Activated CD8-positive, alpha-beta T cell treated with anti-CD3 and anti-CD28 coated beads for 36 hours (primary cell): Measurements from ENCODE around the gene NPC1L1. TPM values are rescaled to one million over a fixed set of nuclear protein-coding genes. Genes with fewer than 3 reads are reported as not detected.

Experiments used
- ATAC-seq: fragments of 200-7000 bp; cut with Tn5 transposase; one replicate; pipeline ENCODE4 v1.10.0; 2021; ENCODE audit warnings: mild to moderate bottlenecking, moderate library complexity
- CTCF ChIA-PET: fragments of 350-600 bp; sonication (Branson Sonifier 250); formaldehyde crosslinking; loops from one replicate; lab custom pipeline; 2021; ENCODE audit warnings: antibody characterized with exemption; lab: Charles Lee
- POLR2A ChIA-PET: fragments of 350-600 bp; sonication (Branson Sonifier 250); formaldehyde crosslinking; loops from one replicate; lab custom pipeline; 2021; ENCODE audit warnings: antibody characterized with exemption; lab: Charles Lee
- DNase-seq: peaks from one replicate; pipeline ENCODE4 v3.0.0-alpha.2; 2020
- H3K27ac Mint-ChIP-seq: one replicate; pipeline ENCODE4 v1.8.0; 2021; ENCODE audit warnings: mild to moderate bottlenecking, mixed read lengths
- H3K27me3 Mint-ChIP-seq: one replicate; pipeline ENCODE4 v1.8.0; 2021; ENCODE audit warnings: mixed read lengths
- H3K36me3 Mint-ChIP-seq: one replicate; pipeline ENCODE4 v1.8.0; 2021; ENCODE audit warnings: low read depth, mixed read lengths
- H3K4me1 Mint-ChIP-seq: one replicate; pipeline ENCODE4 v1.8.0; 2021; ENCODE audit warnings: low read depth, mixed read lengths
- H3K4me3 Mint-ChIP-seq: one replicate; pipeline ENCODE4 v1.8.0; 2021; ENCODE audit warnings: mild to moderate bottlenecking, moderate library complexity, mixed read lengths
- H3K9me3 Mint-ChIP-seq: one replicate; pipeline ENCODE4 v1.8.0; 2021; ENCODE audit warnings: mixed read lengths
- intact Hi-C: fragments of 100-400 bp; cut with micrococcal nuclease; formaldehyde crosslinking; loops from one replicate; pipeline ENCODE4 v1.10.0; 2022
- total RNA-seq, 2 experiments: library from RNA; stranded (reverse); gene quantifications; one replicate each; pipeline ENCODE4 v1.2.3, GENCODE V29; 2021
- TF ChIP-seq, protein P1 (sequence below): fragments of 200-600 bp; IDR thresholded peaks from one replicate; pipeline ENCODE4 v1.8.0; 2022; ENCODE audit warnings: antibody characterized with exemption, mild to moderate bottlenecking

The NPC1L1 gene
- total RNA-seq, 2 experiments from 2014 or later, result 0.07 TPM; not detected in 1

DNA sequence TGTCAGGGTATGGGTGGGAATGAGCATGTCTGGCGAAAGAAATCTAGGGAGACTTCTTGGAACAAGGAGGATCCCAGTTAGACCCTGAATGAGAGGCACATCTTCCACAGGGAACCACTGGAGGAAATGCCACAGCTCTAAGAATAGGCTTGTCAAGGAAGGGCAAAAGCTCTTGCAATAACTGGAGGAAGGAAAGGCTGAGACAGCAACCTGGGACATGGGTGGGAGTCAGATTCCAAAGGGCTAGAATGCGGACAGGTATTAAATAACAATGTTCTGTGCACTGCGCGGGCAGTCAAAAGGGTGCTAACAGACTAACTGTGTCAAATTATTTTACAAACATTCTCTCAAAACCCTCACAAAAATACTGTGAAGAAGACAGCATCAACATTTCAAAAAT lies 55.1 kb downstream of the NPC1L1 start:
- Mint-ChIP-seq H3K9me3 (peaks cover 16% of the 10 kb centered on the region), H3K27me3 (no peaks in the 10 kb centered on the region), H3K36me3 (peaks cover 61% of the 10 kb centered on the region), H3K4me3 (no peak overlapping the region), H3K27ac (no peak overlapping the region), H3K4me1 (peaks cover 65% of the 10 kb centered on the region)
- POLR2A ChIA-PET, result no interaction called here
- intact Hi-C loops, result loop anchor here (5.0 kb wide), 1 partner anchor 151 kb away; no protein-coding TSS in a partner anchor
- DNase-seq (no peak), ATAC-seq (no peak)
- CTCF ChIA-PET, result interaction anchor here (1.7 to 1.9 kb wide), 2 partner anchors 9 to 23 kb away, joined by 5 to 7 read pairs; no protein-coding TSS in a partner anchor
- TF ChIP-seq, protein P1, sequence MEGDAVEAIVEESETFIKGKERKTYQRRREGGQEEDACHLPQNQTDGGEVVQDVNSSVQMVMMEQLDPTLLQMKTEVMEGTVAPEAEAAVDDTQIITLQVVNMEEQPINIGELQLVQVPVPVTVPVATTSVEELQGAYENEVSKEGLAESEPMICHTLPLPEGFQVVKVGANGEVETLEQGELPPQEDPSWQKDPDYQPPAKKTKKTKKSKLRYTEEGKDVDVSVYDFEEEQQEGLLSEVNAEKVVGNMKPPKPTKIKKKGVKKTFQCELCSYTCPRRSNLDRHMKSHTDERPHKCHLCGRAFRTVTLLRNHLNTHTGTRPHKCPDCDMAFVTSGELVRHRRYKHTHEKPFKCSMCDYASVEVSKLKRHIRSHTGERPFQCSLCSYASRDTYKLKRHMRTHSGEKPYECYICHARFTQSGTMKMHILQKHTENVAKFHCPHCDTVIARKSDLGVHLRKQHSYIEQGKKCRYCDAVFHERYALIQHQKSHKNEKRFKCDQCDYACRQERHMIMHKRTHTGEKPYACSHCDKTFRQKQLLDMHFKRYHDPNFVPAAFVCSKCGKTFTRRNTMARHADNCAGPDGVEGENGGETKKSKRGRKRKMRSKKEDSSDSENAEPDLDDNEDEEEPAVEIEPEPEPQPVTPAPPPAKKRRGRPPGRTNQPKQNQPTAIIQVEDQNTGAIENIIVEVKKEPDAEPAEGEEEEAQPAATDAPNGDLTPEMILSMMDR, result no peak

DNA sequence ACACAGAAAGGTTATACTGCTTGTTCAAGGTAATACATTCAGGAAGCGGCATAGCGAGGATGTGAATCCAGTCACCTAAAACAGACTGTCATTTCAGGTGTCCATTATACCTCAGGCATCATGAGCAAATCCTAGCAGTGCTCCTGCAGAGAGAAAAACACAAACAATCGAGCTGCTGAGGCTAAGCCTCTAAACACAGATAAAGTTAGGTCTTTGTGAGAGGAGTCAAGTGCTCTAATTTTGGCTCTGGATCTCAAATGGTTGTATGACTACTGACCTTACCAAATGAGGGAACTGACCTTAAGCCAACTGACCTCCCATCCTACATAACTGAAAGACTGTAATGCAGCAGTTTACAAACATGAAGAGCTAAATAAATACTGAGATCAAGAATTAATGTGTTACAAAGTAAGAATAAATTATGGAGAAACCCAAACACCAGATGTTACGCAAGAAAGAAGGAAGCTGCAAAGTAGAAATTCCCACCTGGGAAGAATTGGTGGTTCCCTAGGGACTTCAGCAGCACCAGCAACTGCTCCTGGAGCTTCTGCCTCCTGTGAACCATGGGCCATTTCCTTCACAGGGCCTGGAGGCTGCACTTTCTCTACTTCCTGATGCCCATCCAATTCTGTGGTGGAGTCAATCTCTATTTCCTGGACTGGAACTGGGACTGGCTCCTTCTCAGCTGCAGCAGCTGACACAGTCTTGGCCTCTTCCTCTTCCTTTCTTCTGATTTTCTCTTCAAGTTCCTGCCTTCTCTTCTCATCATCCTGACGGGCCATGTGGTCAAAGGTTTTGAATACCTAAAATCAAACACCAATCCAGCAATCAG lies 56.4 kb downstream of the NPC1L1 start:
- no peak overlapping the region for H3K27ac Mint-ChIP-seq
- ATAC-seq (no peak), DNase-seq (no peak)
- H3K9me3 Mint-ChIP-seq, result peaks cover 16% of the 10 kb centered on the region
- H3K36me3 Mint-ChIP-seq, result peaks cover 66% of the 10 kb centered on the region
- no peak overlapping the region for H3K4me3 Mint-ChIP-seq
- peaks cover 68% of the 10 kb centered on the region for H3K4me1 Mint-ChIP-seq
- intact Hi-C loops, result loop anchor here (5.0 kb wide), 1 partner anchor 153 kb away; no protein-coding TSS in a partner anchor
- TF ChIP-seq, protein P1, result no peak
- ChIA-PET POLR2A (interaction anchor here (0.8 kb wide), 1 partner anchor 139 kb away, joined by 3 read pairs; no protein-coding TSS in a partner anchor), CTCF (interaction anchor here (1.1 kb wide), 1 partner anchor 80 kb away, joined by 5 read pairs; no protein-coding TSS in a partner anchor)
- H3K27me3 Mint-ChIP-seq, result no peaks in the 10 kb centered on the region

DNA sequence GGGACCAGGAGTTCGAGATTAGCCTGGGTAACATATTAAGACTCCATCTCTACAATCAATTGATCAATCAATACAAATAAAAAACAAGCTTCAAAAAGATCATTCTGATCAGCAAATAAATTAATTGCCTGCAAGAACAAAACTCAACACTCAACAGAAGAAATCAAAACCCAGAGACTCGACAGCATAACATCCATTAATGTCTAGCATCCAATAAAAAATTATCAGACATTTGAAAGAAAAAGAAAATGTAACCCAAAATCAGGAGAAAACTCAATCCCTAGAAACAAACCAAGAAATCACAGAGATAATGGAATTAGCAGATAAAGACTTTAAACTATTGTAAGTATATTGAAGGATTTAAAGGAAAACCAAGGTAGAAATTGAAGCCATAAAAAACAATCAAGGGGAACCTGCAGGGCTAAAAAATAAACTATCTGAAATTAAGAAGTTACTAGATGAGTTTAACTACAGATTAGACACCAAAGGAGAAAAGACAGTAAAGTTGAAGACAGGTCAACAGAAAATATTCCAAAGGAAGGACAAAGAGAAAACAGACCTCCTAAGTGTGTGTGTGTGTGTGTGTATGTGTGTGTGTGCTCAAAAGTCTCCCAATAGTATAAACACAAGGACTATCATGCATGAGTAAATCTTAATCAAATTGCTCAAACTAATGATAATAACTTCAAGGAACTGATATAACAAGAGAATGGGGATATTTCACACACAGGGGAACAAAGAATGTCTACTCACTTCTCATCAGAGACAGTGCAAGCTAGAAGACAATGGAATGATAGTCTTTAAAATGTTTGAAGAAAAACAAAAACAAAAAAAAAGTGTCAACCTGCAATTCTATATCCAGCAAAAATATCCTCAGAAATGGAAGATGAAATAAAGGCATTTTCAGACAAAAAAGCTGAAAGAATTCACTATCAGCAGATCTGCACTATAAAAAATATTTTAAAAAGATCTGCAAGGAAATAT lies 58.3 kb downstream of the NPC1L1 start:
- no peaks in the 10 kb centered on the region for H3K27me3 Mint-ChIP-seq
- CTCF ChIA-PET, result interaction anchor here (0.6 to 1.4 kb wide), 4 partner anchors 10 to 75 kb away, joined by 3 to 4 read pairs (median 3); no protein-coding TSS in a partner anchor
- no peak for DNase-seq
- peaks cover 55% of the 10 kb centered on the region for H3K4me1 Mint-ChIP-seq
- intact Hi-C loops, result no loop called here
- POLR2A ChIA-PET, result interaction anchor here (0.6 kb wide), 1 partner anchor 8 kb away, joined by 3 read pairs; no protein-coding TSS in a partner anchor
- H3K4me3 Mint-ChIP-seq, result no peak overlapping the region
- H3K27ac Mint-ChIP-seq, result no peak overlapping the region
- TF ChIP-seq, protein P1, result no peak
- H3K36me3 Mint-ChIP-seq, result peaks cover 69% of the 10 kb centered on the region
- H3K9me3 Mint-ChIP-seq, result peaks cover 18% of the 10 kb centered on the region
- no peak for ATAC-seq

DNA sequence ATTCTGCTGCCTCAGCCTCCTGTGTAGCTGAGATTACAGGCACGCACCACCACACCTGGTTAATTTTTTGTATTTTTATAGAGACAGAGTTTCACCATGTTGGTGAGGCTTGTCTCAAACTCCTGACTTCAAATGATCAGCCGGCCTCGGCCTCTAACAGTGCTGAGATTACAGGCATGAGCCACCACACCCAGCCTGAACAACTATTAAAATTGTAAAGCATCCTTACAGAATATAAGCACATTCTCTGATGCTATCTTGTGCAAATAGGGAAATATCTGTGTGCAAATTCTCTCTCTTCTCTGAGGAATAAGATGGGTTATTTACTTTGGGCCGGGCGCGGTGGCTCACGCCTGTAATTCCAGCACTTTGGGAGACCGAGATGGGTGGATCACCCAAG lies 63.2 kb downstream of the NPC1L1 start:
- Mint-ChIP-seq H3K4me1 (peaks cover 38% of the 10 kb centered on the region), H3K27me3 (no peaks in the 10 kb centered on the region), H3K36me3 (peaks cover 65% of the 10 kb centered on the region), H3K27ac (no peak overlapping the region), H3K9me3 (peaks cover 8% of the 10 kb centered on the region), H3K4me3 (no peak overlapping the region)
- ATAC-seq (no peak), DNase-seq (no peak)
- TF ChIP-seq, protein P1, result no peak
- ChIA-PET CTCF (interaction anchor here (0.6 to 1.7 kb wide), 12 partner anchors 9 to 459 kb away, joined by 3 to 6 read pairs (median 4); partner anchors contain the start of gene NUDCD3), POLR2A (interaction anchor here (0.6 kb wide), 2 partner anchors 129 to 264 kb away, joined by 3 to 4 read pairs; no protein-coding TSS in a partner anchor)
- intact Hi-C loops, result loop anchor here (5.0 kb wide), 2 partner anchors 126 to 231 kb away; no protein-coding TSS in a partner anchor
